Measurements from ENCODE around the gene POMC. TPM values are rescaled to one million over a fixed set of nuclear protein-coding genes. Genes with fewer than 3 reads are reported as not detected.
"Not testable (repeated sequence)": the region's sequence is repeated elsewhere in the genome, so short reads cannot be mapped to it uniquely, and the experiment has no call there.

Gene POMC
- total RNA-seq, 1 donor from 2014 or later, result 8.8 TPM

GRCh38 chr2:25129901-25130520 is 38.4 kb downstream of the POMC start:
- no peak for TF ChIP-seq CTCF (IDR thresholded peaks at IDR 0.05; ENCODE audit: insufficient read depth, low read length, poor library complexity, severe bottlenecking)
- DNase-seq (ENCODE audit: low read depth), result no peak
- H3K4me3 ChIP-seq (ENCODE audit: low read depth, low read length), result no peak overlapping the region

GRCh38 chr2:25127646-25128045 is 40.7 kb downstream of the POMC start:
- no peak overlapping the region for H3K4me3 ChIP-seq (ENCODE audit: low read depth, low read length)
- no peak for TF ChIP-seq CTCF (IDR thresholded peaks at IDR 0.05; ENCODE audit: insufficient read depth, low read length, poor library complexity, severe bottlenecking)
- H3K36me3 ChIP-seq (ENCODE audit: control insufficient read depth, insufficient read depth, low read length), result no peaks in the 10 kb centered on the region
- DNase-seq (ENCODE audit: low read depth), result no peak
- peaks cover 20% of the 10 kb centered on the region for H3K27me3 ChIP-seq (ENCODE audit: control insufficient read depth, insufficient read depth, low read length)

More at GRCh38 chr2:25129901-25130520, 38.4 kb downstream of the POMC start:
- Histone ChIP-seq H3K27me3 (ENCODE audit: control insufficient read depth, insufficient read depth, low read length) (peaks cover 25% of the 10 kb centered on the region), H3K36me3 (ENCODE audit: control insufficient read depth, insufficient read depth, low read length) (no peaks in the 10 kb centered on the region)

GRCh38 chr2:25127071-25127470 is 41.3 kb downstream of the POMC start:
- H3K36me3 ChIP-seq (ENCODE audit: control insufficient read depth, insufficient read depth, low read length); DNase-seq (ENCODE audit: low read depth); H3K4me3 ChIP-seq (ENCODE audit: low read depth, low read length): not testable (repeated sequence)
- peaks cover 15% of the 10 kb centered on the region for H3K27me3 ChIP-seq (ENCODE audit: control insufficient read depth, insufficient read depth, low read length)

- H3K36me3 ChIP-seq (ENCODE audit: control insufficient read depth, insufficient read depth, low read length), result no peaks in the 10 kb centered on the region
- peaks cover 7% of the 10 kb centered on the region for H3K27me3 ChIP-seq (ENCODE audit: control insufficient read depth, insufficient read depth, low read length)
- no peak overlapping the region for H3K4me3 ChIP-seq (ENCODE audit: low read depth, low read length)
- TF ChIP-seq CTCF (IDR thresholded peaks at IDR 0.05; ENCODE audit: insufficient read depth, low read length, poor library complexity, severe bottlenecking), result no peak
- DNase-seq (ENCODE audit: low read depth), result no peak
Measured at GRCh38 chr2:25125976-25126375, 42.4 kb downstream of the POMC start.

- H3K27me3 ChIP-seq (ENCODE audit: control insufficient read depth, insufficient read depth, low read length), result peaks cover 5% of the 10 kb centered on the region
- TF ChIP-seq CTCF (IDR thresholded peaks at IDR 0.05; ENCODE audit: insufficient read depth, low read length, poor library complexity, severe bottlenecking), result no peak
- no peak overlapping the region for H3K4me3 ChIP-seq (ENCODE audit: low read depth, low read length)
- H3K36me3 ChIP-seq (ENCODE audit: control insufficient read depth, insufficient read depth, low read length), result no peaks in the 10 kb centered on the region
- no peak for DNase-seq (ENCODE audit: low read depth)
Measured at GRCh38 chr2:25125189-25125588, 43.2 kb downstream of the POMC start.

GRCh38 chr2:25123682-25124081 is 44.7 kb downstream of the POMC start:
- no peak for DNase-seq (ENCODE audit: low read depth)
- H3K36me3 ChIP-seq (ENCODE audit: control insufficient read depth, insufficient read depth, low read length), result no peaks in the 10 kb centered on the region
- no peak for TF ChIP-seq CTCF (IDR thresholded peaks at IDR 0.05; ENCODE audit: insufficient read depth, low read length, poor library complexity, severe bottlenecking)

More at GRCh38 chr2:25123682-25124081, 44.7 kb downstream of the POMC start:
- no peaks in the 10 kb centered on the region for H3K27me3 ChIP-seq (ENCODE audit: control insufficient read depth, insufficient read depth, low read length)
- no peak overlapping the region for H3K4me3 ChIP-seq (ENCODE audit: low read depth, low read length)
